HEK293T (cell line): ENCODE measurements around the gene CLIC4.

ENCODE experiments used
- FOXK2 ChIP-seq: fragments of 450-650 bp; IDR thresholded peaks from 2 replicates; pipeline ENCODE4 v1.6.1; 2016; ENCODE audit warnings: mild to moderate bottlenecking
- SUZ12 ChIP-seq: fragments of 450-650 bp; IDR thresholded peaks from 2 replicates; pipeline ENCODE4 v1.6.1; 2016; ENCODE audit warnings: mild to moderate bottlenecking
- TARDBP ChIP-seq: fragments of 450-650 bp; IDR thresholded peaks from 2 replicates; pipeline ENCODE4 v1.6.1; 2016
- ZNF384 ChIP-seq: fragments of 450-650 bp; IDR thresholded peaks from 2 replicates; pipeline ENCODE4 v1.6.1; 2016

- no peak for TF ChIP-seq TARDBP
- TF ChIP-seq ZNF384: no peak
- TF ChIP-seq SUZ12: no peak
- TF ChIP-seq FOXK2: no peak
These were observed 17.6 kb upstream of the CLIC4 start for GRCh38 chr1:24727501-24728216.
